Tibial nerve (tissue), 4 donors: Measurements from ENCODE around the gene JAK1. TPM values are rescaled to one million over a fixed set of nuclear protein-coding genes. Genes with fewer than 3 reads are reported as not detected.

Experiments used
- DNase-seq, 2 donors: peaks; one replicate each; pipeline ENCODE4 v3.0.0-alpha.2; 2019; ENCODE audit warnings: low spot score in 2 of 2
- H3K27ac ChIP-seq, 4 donors: fragments of 200-600 bp; sonication (generic) in 3 of 4; one replicate each; pipeline ENCODE4 v1.5.1; 2017 to 2019; ENCODE audit warnings: mild to moderate bottlenecking in 1 of 4
- H3K27me3 ChIP-seq, 2 donors: fragments of 200-600 bp; sonication (generic) in 1 of 2; one replicate each; pipeline versions ENCODE4 v1.5.1 to v1.6.0; 2017 to 2019
- H3K36me3 ChIP-seq, 3 donors: fragments of 200-600 bp; sonication (generic); one replicate each; pipeline ENCODE4 v1.5.1; 2018 to 2019
- H3K4me1 ChIP-seq, 4 donors: fragments of 200-600 bp; sonication (generic) in 3 of 4; one replicate each; pipeline ENCODE4 v1.5.1; 2017 to 2019
- H3K4me3 ChIP-seq, 4 donors: fragments of 200-600 bp; sonication (generic) in 3 of 4; one replicate each; pipeline ENCODE4 v1.5.1; 2017 to 2019; ENCODE audit warnings: mild to moderate bottlenecking in 1 of 4, moderate library complexity in 1 of 4
- H3K9me3 ChIP-seq, 4 donors: fragments of 200-600 bp; sonication (generic) in 3 of 4; one replicate each; pipeline ENCODE4 v1.5.1; 2017 to 2019
- CTCF ChIP-seq, 5 experiments: fragments of 200-600 bp in 3 of 5; fragments of 450-650 bp in 2 of 5; sonication (generic) in 3 of 5; IDR thresholded peaks; one replicate each; pipeline ENCODE4 v1.5.1; 2016 to 2019; ENCODE audit warnings: antibody characterized with exemption in 5 of 5, mild to moderate bottlenecking in 3 of 5, moderate library complexity in 2 of 5
- EP300 ChIP-seq, 2 donors: sonication (generic); formaldehyde crosslinking; IDR thresholded peaks; one replicate each; pipeline ENCODE4 v1.6.1; 2017; ENCODE audit warnings: antibody characterized with exemption in 2 of 2, mild to moderate bottlenecking in 1 of 2
- POLR2A ChIP-seq, 2 donors: fragments of 450-650 bp; IDR thresholded peaks; one replicate each; pipeline ENCODE4 v1.6.1; 2017; ENCODE audit warnings: antibody characterized with exemption in 2 of 2, mild to moderate bottlenecking in 2 of 2, moderate library complexity in 2 of 2
- WGBS, 2 donors: methylation state at CpG; one replicate each; pipeline ENCODE4 v1.1.5; 2018; 5-methylcytosine and 5-hydroxymethylcytosine counted together
- total RNA-seq, 4 donors: library from RNA; depleted of rRNA; stranded (reverse); fragments of >200 nt; gene quantifications; one replicate each; pipeline ENCODE4 v1.1.0, GENCODE V29; 2016

JAK1 gene
- total RNA-seq, 4 donors from 2014 or later: 114 to 222 (median 138) TPM

DNA sequence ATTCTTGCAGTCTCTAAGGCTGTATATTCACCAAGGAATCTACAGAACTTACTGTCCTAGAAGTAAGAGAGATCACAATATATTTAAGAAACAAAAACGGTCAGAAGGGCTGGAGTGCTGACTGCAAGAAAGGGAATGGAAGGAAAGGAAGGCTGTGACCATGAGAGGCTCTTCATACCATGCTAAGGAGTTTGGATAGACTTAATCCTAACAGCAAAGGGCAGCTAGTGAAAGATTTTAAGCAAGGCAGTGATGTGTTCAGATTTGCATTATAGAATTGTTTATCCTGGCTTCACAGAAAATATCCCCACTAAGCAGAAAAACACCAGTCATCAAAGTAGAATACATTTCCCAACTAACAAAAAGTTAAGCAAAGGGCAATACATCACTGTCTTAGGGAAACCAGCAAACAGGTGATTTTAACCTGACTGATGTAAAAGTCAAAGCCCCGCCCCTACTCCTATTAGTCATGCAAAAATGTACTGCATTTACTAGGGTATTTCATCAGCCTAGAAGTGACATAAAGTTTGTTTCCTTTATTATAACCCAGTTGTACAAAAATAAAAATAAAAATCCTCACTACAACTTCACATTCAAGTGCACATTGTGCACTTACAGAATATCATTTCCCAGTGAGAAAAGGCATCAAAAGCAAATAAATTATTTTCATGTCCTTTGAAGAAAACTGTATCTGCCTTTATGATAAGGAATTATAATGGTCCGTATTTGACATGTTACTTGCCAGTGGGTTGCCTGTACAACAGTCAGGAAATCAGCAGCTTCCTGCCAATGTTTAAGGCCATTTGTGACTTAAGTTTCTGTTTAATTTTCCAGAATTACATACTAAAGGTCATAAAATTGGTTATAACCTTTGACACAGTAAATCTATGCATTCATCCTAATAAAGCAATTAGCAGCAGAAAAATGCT lies 17.2 kb downstream of the JAK1 start:
- Histone ChIP-seq H3K36me3 (no peaks in the 10 kb centered on the region), H3K4me3 (no peak overlapping the region), H3K4me1 (peaks cover 0 to 48% (median 4%) of the 10 kb centered on the region in 4 donors), H3K27ac (no peak overlapping the region), H3K9me3 (no peaks in the 10 kb centered on the region), H3K27me3 (no peaks in the 10 kb centered on the region)
- 61 to 71% methylated on average over 3 of the region's 3 CpGs for WGBS, 2 donors
- TF ChIP-seq CTCF (IDR thresholded peaks at IDR 0.05) (no peak), EP300 (IDR thresholded peaks at IDR 0.05) (no peak), POLR2A (IDR thresholded peaks at IDR 0.05) (no peak)
- DNase-seq: no peak

DNA sequence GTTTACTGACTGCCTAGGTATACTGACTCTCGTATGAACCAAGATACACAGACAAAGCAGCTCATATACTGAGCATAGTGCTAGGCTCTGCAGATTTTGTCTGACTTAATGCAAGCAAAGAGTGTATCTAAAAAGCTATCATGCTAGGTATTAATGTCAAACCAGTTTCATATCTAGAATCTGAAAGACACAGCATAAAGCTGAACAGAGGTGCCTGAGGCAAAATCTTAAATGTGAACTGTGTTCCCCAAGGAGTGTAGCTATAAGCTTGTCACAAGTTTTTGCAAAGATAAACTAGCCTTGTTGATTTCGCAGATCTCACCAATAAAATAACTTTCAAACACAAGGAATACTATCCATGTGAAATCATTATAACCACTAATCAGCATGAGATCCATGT lies 18.1 kb downstream of the JAK1 start:
- TF ChIP-seq CTCF (IDR thresholded peaks at IDR 0.05): no peak
- TF ChIP-seq POLR2A (IDR thresholded peaks at IDR 0.05): no peak
- TF ChIP-seq EP300 (IDR thresholded peaks at IDR 0.05): no peak
- WGBS, 2 donors: 95 to 97% methylated on average over 2 of the region's 2 CpGs
- H3K9me3 ChIP-seq: no peaks in the 10 kb centered on the region

DNA sequence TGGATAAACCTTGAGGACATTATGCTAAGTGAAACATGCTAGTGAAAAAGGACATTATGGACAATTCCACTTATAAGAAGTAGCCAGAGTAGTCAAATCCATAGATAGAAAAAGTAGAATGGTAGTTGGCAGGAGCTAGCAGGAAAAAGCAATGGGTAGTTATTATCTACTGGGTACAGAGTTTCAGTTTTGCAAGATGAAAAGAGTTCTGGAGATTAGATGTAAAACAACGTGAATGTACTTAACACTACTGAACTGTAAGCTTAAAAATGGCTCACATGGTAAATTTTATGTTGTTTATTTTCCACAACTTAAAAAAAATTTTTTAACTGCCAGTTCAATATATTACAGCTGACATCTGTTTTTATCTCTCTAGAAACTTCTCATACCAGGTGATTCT lies 19.4 kb downstream of the JAK1 start:
- Histone ChIP-seq H3K27me3 (no peaks in the 10 kb centered on the region), H3K27ac (no peak overlapping the region), H3K36me3 (no peaks in the 10 kb centered on the region), H3K4me1 (peaks cover 0 to 61% (median 6%) of the 10 kb centered on the region in 4 donors), H3K9me3 (no peaks in the 10 kb centered on the region), H3K4me3 (no peak overlapping the region)
- 0 to 64% methylated on average over 1 of the region's 1 CpG for WGBS, 2 donors
- TF ChIP-seq CTCF (IDR thresholded peaks at IDR 0.05) (no peak), EP300 (IDR thresholded peaks at IDR 0.05) (no peak), POLR2A (IDR thresholded peaks at IDR 0.05) (no peak)
- no peak for DNase-seq

More for the DNA sequence above, 18.1 kb downstream of the JAK1 start:
- H3K36me3 ChIP-seq: no peaks in the 10 kb centered on the region
- no peak for DNase-seq
- H3K4me1 ChIP-seq: peaks cover 0 to 48% (median 4%) of the 10 kb centered on the region in 4 donors
- no peak overlapping the region for H3K4me3 ChIP-seq
- no peaks in the 10 kb centered on the region for H3K27me3 ChIP-seq
- no peak overlapping the region for H3K27ac ChIP-seq

- TF ChIP-seq POLR2A (IDR thresholded peaks at IDR 0.05) (no peak), CTCF (IDR thresholded peaks at IDR 0.05) (no peak), EP300 (IDR thresholded peaks at IDR 0.05) (no peak)
- Histone ChIP-seq H3K27ac (no peak overlapping the region), H3K36me3 (no peaks in the 10 kb centered on the region), H3K4me3 (no peak overlapping the region), H3K27me3 (no peaks in the 10 kb centered on the region), H3K9me3 (no peaks in the 10 kb centered on the region), H3K4me1 (peaks cover 0 to 67% (median 11%) of the 10 kb centered on the region in 4 donors)
- no peak for DNase-seq
- 92 to 96% methylated on average over 6 of the region's 6 CpGs for whole genome bisulfite sequencing, 2 donors
These were observed 21.4 kb downstream of the JAK1 start for GRCh38 chr1:64944913-64945312.

DNA sequence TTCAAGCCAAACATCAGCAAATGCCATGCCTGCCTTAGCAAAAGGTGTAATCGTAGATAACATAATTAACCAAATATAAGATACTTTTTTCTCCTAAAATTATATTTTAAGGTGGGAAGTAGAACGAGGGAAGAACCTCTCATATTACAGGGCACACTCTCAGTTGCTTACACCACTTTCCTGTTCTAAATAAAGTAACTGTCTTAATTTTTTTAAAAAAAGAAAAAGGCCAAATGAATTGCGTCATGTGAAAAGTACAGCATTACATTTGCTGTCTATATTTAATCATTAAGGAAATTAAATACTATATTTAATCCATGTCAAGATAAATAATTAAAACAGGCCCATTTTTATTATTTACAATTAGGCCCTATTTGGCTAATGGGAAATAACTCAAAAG lies 23.7 kb downstream of the JAK1 start:
- Histone ChIP-seq H3K4me1 (peaks cover 0 to 48% (median 9%) of the 10 kb centered on the region in 4 donors), H3K9me3 (no peaks in the 10 kb centered on the region), H3K4me3 (no peak overlapping the region), H3K36me3 (no peaks in the 10 kb centered on the region), H3K27ac (no peak overlapping the region), H3K27me3 (no peaks in the 10 kb centered on the region)
- 48 to 49% methylated on average over 3 of the region's 3 CpGs for WGBS, 2 donors
- TF ChIP-seq EP300 (IDR thresholded peaks at IDR 0.05): no peak
- no peak for DNase-seq
